ENCODE results near the gene CASK.

Gene CASK

GRCh38 chrX:41932885-41933284 is 9.5 kb upstream of the CASK start:
- H3K9me3 ChIP-seq (ENCODE audit: insufficient read depth, low read depth, low read length): no peaks in the 10 kb centered on the region
- no CpG with 5 or more reads among the region's 5 CpGs for WGBS (ENCODE audit: extremely low coverage, insufficient coverage, insufficient read length)
- no peak overlapping the region for H2AFZ ChIP-seq (ENCODE audit: insufficient read depth, low read length, poor library complexity)
- no peak overlapping the region for H4K91ac ChIP-seq (ENCODE audit: low read depth, low read length)
- H3K18ac ChIP-seq (ENCODE audit: low read length): no peak overlapping the region
- no peak overlapping the region for H4K8ac ChIP-seq (ENCODE audit: low read depth, low read length)
- DNase-seq: no peak
- H3K4me2 ChIP-seq (ENCODE audit: low read length): no peak overlapping the region
- H2BK5ac ChIP-seq (ENCODE audit: low read depth, low read length, poor library complexity): no peak overlapping the region
- H2BK120ac ChIP-seq (ENCODE audit: insufficient read depth, low read length, poor library complexity): no peak overlapping the region
- no peaks in the 10 kb centered on the region for H3K27me3 ChIP-seq (ENCODE audit: insufficient read depth, low read length)
- H3K36me3 ChIP-seq (ENCODE audit: control insufficient read depth in 1 of 2, insufficient read depth in 2 of 2, low read length in 2 of 2): no peaks in the 10 kb centered on the region
- no peak overlapping the region for H3K4ac ChIP-seq (ENCODE audit: low read depth, low read length)
- H3K23ac ChIP-seq (ENCODE audit: low read length): no peak overlapping the region
- no peaks in the 10 kb centered on the region for H3K79me2 ChIP-seq (ENCODE audit: control insufficient read depth, insufficient read depth, low read length, poor library complexity)
- H3K14ac ChIP-seq (ENCODE audit: low read length): no peak overlapping the region
- H3K79me1 ChIP-seq (ENCODE audit: low read length): no peaks in the 10 kb centered on the region
- no peak overlapping the region for H3K27ac ChIP-seq (ENCODE audit: low read depth, low read length)
- no peak overlapping the region for H2AK5ac ChIP-seq (ENCODE audit: low read length)
- no peak overlapping the region for H3K4me3 ChIP-seq (ENCODE audit: low read depth, low read length)
- no peaks in the 10 kb centered on the region for H3K4me1 ChIP-seq (ENCODE audit: control insufficient read depth in 1 of 2, insufficient read depth in 2 of 2, low read length in 2 of 2)
- no peak overlapping the region for H3K9ac ChIP-seq (ENCODE audit: low read length)
- H4K12ac ChIP-seq (ENCODE audit: low read depth, low read length): no peak overlapping the region
- no peak overlapping the region for H2BK12ac ChIP-seq (ENCODE audit: low read length)

- H4K8ac ChIP-seq (ENCODE audit: low read depth, low read length): no peak overlapping the region
- no peaks in the 10 kb centered on the region for H3K36me3 ChIP-seq (ENCODE audit: control insufficient read depth in 1 of 2, insufficient read depth in 2 of 2, low read length in 2 of 2)
- no peak overlapping the region for H3K4me3 ChIP-seq (ENCODE audit: low read depth, low read length)
- no peak overlapping the region for H3K4ac ChIP-seq (ENCODE audit: low read depth, low read length)
- no peak overlapping the region for H4K91ac ChIP-seq (ENCODE audit: low read depth, low read length)
- H3K79me2 ChIP-seq (ENCODE audit: control insufficient read depth, insufficient read depth, low read length, poor library complexity): no peaks in the 10 kb centered on the region
- H3K18ac ChIP-seq (ENCODE audit: low read length): no peak overlapping the region
- H3K4me1 ChIP-seq (ENCODE audit: control insufficient read depth in 1 of 2, insufficient read depth in 2 of 2, low read length in 2 of 2): no peaks in the 10 kb centered on the region
- no peak overlapping the region for H2BK5ac ChIP-seq (ENCODE audit: low read depth, low read length, poor library complexity)
- H3K9me3 ChIP-seq (ENCODE audit: insufficient read depth, low read depth, low read length): no peaks in the 10 kb centered on the region
- no peak overlapping the region for H2AK5ac ChIP-seq (ENCODE audit: low read length)
- no peak overlapping the region for H3K4me2 ChIP-seq (ENCODE audit: low read length)
- no peak overlapping the region for H3K23ac ChIP-seq (ENCODE audit: low read length)
- no peak overlapping the region for H4K12ac ChIP-seq (ENCODE audit: low read depth, low read length)
- no peaks in the 10 kb centered on the region for H3K79me1 ChIP-seq (ENCODE audit: low read length)
- H3K27me3 ChIP-seq (ENCODE audit: insufficient read depth, low read length): no peaks in the 10 kb centered on the region
- peak in 1 of 2 donors; percentile 81 for DNase-seq
- no peak overlapping the region for H2AFZ ChIP-seq (ENCODE audit: insufficient read depth, low read length, poor library complexity)
- H3K9ac ChIP-seq (ENCODE audit: low read length): no peak overlapping the region
- H2BK12ac ChIP-seq (ENCODE audit: low read length): no peak overlapping the region
- H2BK120ac ChIP-seq (ENCODE audit: insufficient read depth, low read length, poor library complexity): no peak overlapping the region
- no peak overlapping the region for H3K27ac ChIP-seq (ENCODE audit: low read depth, low read length)
- H3K14ac ChIP-seq (ENCODE audit: low read length): no peak overlapping the region
Observed at GRCh38 chrX:41931591-41931990, 8.2 kb upstream of the CASK start.

GRCh38 chrX:41923978-41924683 is 777 bp upstream of the CASK start:
- no peak overlapping the region for H3K23ac ChIP-seq (ENCODE audit: low read length)
- H3K79me2 ChIP-seq (ENCODE audit: control insufficient read depth, insufficient read depth, low read length, poor library complexity): peaks cover 7% of the 10 kb centered on the region
- H4K8ac ChIP-seq (ENCODE audit: low read depth, low read length): peak overlapping the region; percentile 85
- H3K36me3 ChIP-seq (ENCODE audit: control insufficient read depth in 1 of 2, insufficient read depth in 2 of 2, low read length in 2 of 2): no peaks in the 10 kb centered on the region
- H3K27ac ChIP-seq (ENCODE audit: low read depth, low read length): peak overlapping the region; percentile 78
- peaks cover 6% of the 10 kb centered on the region for H3K79me1 ChIP-seq (ENCODE audit: low read length)
- H3K9me3 ChIP-seq (ENCODE audit: insufficient read depth, low read depth, low read length): no peaks in the 10 kb centered on the region
- H2AK5ac ChIP-seq (ENCODE audit: low read length): no peak overlapping the region
- peak overlapping the region; percentile 55 for H3K4ac ChIP-seq (ENCODE audit: low read depth, low read length)
- peak overlapping the region; percentile 61 for H3K14ac ChIP-seq (ENCODE audit: low read length)
- no peak overlapping the region for H2BK12ac ChIP-seq (ENCODE audit: low read length)
- H3K4me3 ChIP-seq (ENCODE audit: low read depth, low read length): peak overlapping the region; percentile 89
- no peaks in the 10 kb centered on the region for H3K4me1 ChIP-seq (ENCODE audit: control insufficient read depth in 1 of 2, insufficient read depth in 2 of 2, low read length in 2 of 2)
- H3K9ac ChIP-seq (ENCODE audit: low read length): peak overlapping the region; percentile 76
- peak; percentile 21 to 46 for DNase-seq
- peak overlapping the region; percentile 76 for H2BK120ac ChIP-seq (ENCODE audit: insufficient read depth, low read length, poor library complexity)
- H3K4me2 ChIP-seq (ENCODE audit: low read length): peak overlapping the region; percentile 90
- H4K91ac ChIP-seq (ENCODE audit: low read depth, low read length): peak overlapping the region; percentile 68
- WGBS (ENCODE audit: extremely low coverage, insufficient coverage, insufficient read length): no CpG with 5 or more reads among the region's 16 CpGs
- H2AFZ ChIP-seq (ENCODE audit: insufficient read depth, low read length, poor library complexity): peak overlapping the region; percentile 71
- H3K27me3 ChIP-seq (ENCODE audit: insufficient read depth, low read length): no peaks in the 10 kb centered on the region
- H3K18ac ChIP-seq (ENCODE audit: low read length): peak overlapping the region; percentile 97
- peak overlapping the region; percentile 56 for H2BK5ac ChIP-seq (ENCODE audit: low read depth, low read length, poor library complexity)
- H4K12ac ChIP-seq (ENCODE audit: low read depth, low read length): peak overlapping the region; percentile 87

GRCh38 chrX:41922431-41923151 is 763 bp downstream of the CASK start:
- peak overlapping the region; percentile 53 for H3K9ac ChIP-seq (ENCODE audit: low read length)
- no peaks in the 10 kb centered on the region for H3K9me3 ChIP-seq (ENCODE audit: insufficient read depth, low read depth, low read length)
- H3K4me3 ChIP-seq (ENCODE audit: low read depth, low read length): peak overlapping the region; percentile 89
- H3K4me1 ChIP-seq (ENCODE audit: control insufficient read depth in 1 of 2, insufficient read depth in 2 of 2, low read length in 2 of 2): no peaks in the 10 kb centered on the region
- H3K27me3 ChIP-seq (ENCODE audit: insufficient read depth, low read length): no peaks in the 10 kb centered on the region
- H2AFZ ChIP-seq (ENCODE audit: insufficient read depth, low read length, poor library complexity): no peak overlapping the region
- H4K12ac ChIP-seq (ENCODE audit: low read depth, low read length): no peak overlapping the region
- no peak overlapping the region for H4K8ac ChIP-seq (ENCODE audit: low read depth, low read length)
- H3K27ac ChIP-seq (ENCODE audit: low read depth, low read length): peak overlapping the region; percentile 96
- no peak overlapping the region for H3K23ac ChIP-seq (ENCODE audit: low read length)
- H2AK5ac ChIP-seq (ENCODE audit: low read length): no peak overlapping the region
- H3K4ac ChIP-seq (ENCODE audit: low read depth, low read length): peak overlapping the region; percentile 44
- no peaks in the 10 kb centered on the region for H3K36me3 ChIP-seq (ENCODE audit: control insufficient read depth in 1 of 2, insufficient read depth in 2 of 2, low read length in 2 of 2)
- H3K4me2 ChIP-seq (ENCODE audit: low read length): peak overlapping the region; percentile 88
- no peak overlapping the region for H2BK12ac ChIP-seq (ENCODE audit: low read length)
- H4K91ac ChIP-seq (ENCODE audit: low read depth, low read length): peak overlapping the region; percentile 68
- peak overlapping the region; percentile 75 for H3K18ac ChIP-seq (ENCODE audit: low read length)
- H2BK5ac ChIP-seq (ENCODE audit: low read depth, low read length, poor library complexity): no peak overlapping the region
- H3K79me1 ChIP-seq (ENCODE audit: low read length): peaks cover 6% of the 10 kb centered on the region
- DNase-seq: peak in 1 of 2 donors; percentile 10
- no CpG with 5 or more reads among the region's 48 CpGs for WGBS (ENCODE audit: extremely low coverage, insufficient coverage, insufficient read length)
- H2BK120ac ChIP-seq (ENCODE audit: insufficient read depth, low read length, poor library complexity): no peak overlapping the region
- peaks cover 7% of the 10 kb centered on the region for H3K79me2 ChIP-seq (ENCODE audit: control insufficient read depth, insufficient read depth, low read length, poor library complexity)
- no peak overlapping the region for H3K14ac ChIP-seq (ENCODE audit: low read length)
